GM12878 (cell line): ENCODE results near the gene CHRDL2. TPM values are rescaled to one million over a fixed set of nuclear protein-coding genes. Genes with fewer than 3 reads are reported as not detected.

Source experiments
- ATAC-seq: fragments of 200-7000 bp; cut with Tn5 transposase; 3 replicates; pipeline ENCODE4 v1.9.1; 2020; ENCODE audit warnings: mild to moderate bottlenecking, moderate library complexity
- BruUV-seq: library from RNA; stranded (reverse); fragments of 400-500 nt; replicated peaks from 2 replicates; lab custom pipeline; 2021; lab: Mats Ljungman, UMichigan
- CTCF ChIA-PET: fragments of 300-600 bp; sonication (Branson Sonifier 250); formaldehyde crosslinking; extraction: SDS; loops from one replicate; lab custom pipeline; 2021; ENCODE audit warnings: inconsistent platforms; lab: Yijun Ruan, JAX
- POLR2A ChIA-PET: fragments of 350-600 bp; formaldehyde crosslinking; extraction: SDS; loops from one replicate; lab custom pipeline; 2021; ENCODE audit warnings: inconsistent platforms; lab: Charles Lee
- RAD21 ChIA-PET: fragments of 300-600 bp; sonication (Branson Sonifier 250); formaldehyde crosslinking; loops from one replicate; lab custom pipeline; 2023; ENCODE audit warnings: antibody characterized with exemption; ENCODE audit not compliant: unreplicated experiment; lab: Charles Lee
- SMC1A ChIA-PET: fragments of 300-600 bp; sonication (Branson Sonifier 250); formaldehyde crosslinking; loops from one replicate; lab custom pipeline; 2023; ENCODE audit not compliant: unreplicated experiment, uncharacterized antibody; lab: Charles Lee
- DNase-seq: peaks from one replicate; pipeline ENCODE4 v3.0.0-alpha.2; 2011; ENCODE audit warnings: low read depth, low spot score
- FAIRE-seq: peaks from 3 replicates; lab custom pipeline; 2011; peaks lifted over from hg19 to GRCh38; lab: Jason Lieb, UNC
- H2AFZ ChIP-seq: 2 replicates; pipeline ENCODE4 v1.6.0; 2011; ENCODE audit warnings: low read depth, low read length, control low read depth; ENCODE audit not compliant: control insufficient read depth
- H3K27ac ChIP-seq: 2 replicates; pipeline ENCODE4 v1.5.1; 2011; ENCODE audit warnings: control low read depth; ENCODE audit not compliant: control insufficient read depth, insufficient read depth
- H3K27me3 ChIP-seq, 2 experiments: replicated peaks in 1 of 2; 2 replicates each; pipeline versions ENCODE4 v1.6.0 to v1.6.1; 2011; ENCODE audit warnings: low read length in 1 of 2; ENCODE audit not compliant: control insufficient read depth in 2 of 2, insufficient read depth in 2 of 2
- H3K36me3 ChIP-seq, 2 experiments: 2 replicates each; pipeline ENCODE4 v1.5.1; 2011; ENCODE audit warnings: low read length in 1 of 2; ENCODE audit not compliant: control insufficient read depth in 2 of 2, insufficient read depth in 2 of 2
- H3K4me1 ChIP-seq: 2 replicates; pipeline ENCODE4 v1.6.1; 2011; ENCODE audit warnings: mild to moderate bottlenecking, low read length, moderate library complexity, mixed read lengths; ENCODE audit not compliant: control insufficient read depth, insufficient read depth
- H3K4me2 ChIP-seq: 2 replicates; pipeline ENCODE4 v1.6.0; 2011; ENCODE audit warnings: control low read depth; ENCODE audit not compliant: control insufficient read depth, insufficient read depth
- H3K4me3 ChIP-seq: fragments of 200-600 bp; sonication (generic); 2 replicates; pipeline ENCODE4 v1.5.1; 2016
- H3K79me2 ChIP-seq: 2 replicates; pipeline ENCODE4 v1.6.0; 2011; ENCODE audit warnings: low read length; ENCODE audit not compliant: control insufficient read depth, insufficient read depth
- H3K9ac ChIP-seq: 2 replicates; pipeline ENCODE4 v1.8.0; 2011; ENCODE audit warnings: low read length, control low read depth, mixed read lengths; ENCODE audit not compliant: control insufficient read depth, insufficient read depth
- H3K9me3 ChIP-seq: replicated peaks from 3 replicates; pipeline ENCODE4 v1.5.1; 2011; ENCODE audit warnings: mild to moderate bottlenecking, low read length; ENCODE audit not compliant: control insufficient read depth, insufficient read depth
- H4K20me1 ChIP-seq: 2 replicates; pipeline ENCODE4 v1.6.0; 2011; ENCODE audit not compliant: control insufficient read depth, insufficient read depth
- ASH2L ChIP-seq: fragments of 300-600, 200-600 bp; sonication (generic); IDR thresholded peaks from 2 replicates; pipeline ENCODE4 v1.6.1; 2017; ENCODE audit warnings: low read depth, mild to moderate bottlenecking, borderline replicate concordance
- CHD1 ChIP-seq: IDR thresholded peaks from 2 replicates; pipeline ENCODE4 v1.6.1; 2012; ENCODE audit warnings: low read depth, low read length, improper control_type of control experiment
- EGR1 ChIP-seq, 2 experiments: IDR thresholded peaks; 1 replicate in 1 of 2; 2 replicates in 1 of 2; pipeline ENCODE4 v1.6.1; 2011 to 2012; ENCODE audit warnings: low read depth in 2 of 2, low read length in 2 of 2, borderline replicate concordance in 1 of 2, mild to moderate bottlenecking in 1 of 2, moderate library complexity in 1 of 2
- EZH2 ChIP-seq: IDR thresholded peaks from 2 replicates; pipeline ENCODE4 v1.6.1; 2012; ENCODE audit warnings: low read depth, mild to moderate bottlenecking, control low read depth, inconsistent platforms, low read length, borderline replicate concordance; ENCODE audit not compliant: control insufficient read depth
- MTA3 ChIP-seq: IDR thresholded peaks from 2 replicates; pipeline ENCODE4 v1.6.1; 2012; ENCODE audit warnings: low read length, inconsistent platforms, borderline replicate concordance
- NFIC ChIP-seq: IDR thresholded peaks from 2 replicates; pipeline ENCODE4 v1.6.1; 2012; ENCODE audit warnings: low read depth, mild to moderate bottlenecking, inconsistent platforms, low read length, moderate library complexity
- RAD21 ChIP-seq: IDR thresholded peaks from 2 replicates; pipeline ENCODE4 v1.6.1; 2011; ENCODE audit warnings: mild to moderate bottlenecking, low read depth, low read length, moderate library complexity; ENCODE audit not compliant: insufficient read depth
- RELB ChIP-seq: fragments of 450-650 bp; IDR thresholded peaks from 2 replicates; pipeline ENCODE4 v1.6.1; 2017; ENCODE audit warnings: low read depth, mild to moderate bottlenecking, moderate library complexity
- SP1 ChIP-seq: IDR thresholded peaks from one replicate; pipeline ENCODE4 v1.6.1; 2011; ENCODE audit warnings: low read depth, low read length
- SREBF1 ChIP-seq: IDR thresholded peaks from 2 replicates; pipeline ENCODE4 v1.6.1; 2012; ENCODE audit warnings: mild to moderate bottlenecking, low read length
- SUZ12 ChIP-seq: fragments of 200-600 bp; sonication (generic); IDR thresholded peaks from one replicate; pipeline ENCODE4 v1.6.1; 2018; ENCODE audit warnings: antibody characterized with exemption, mild to moderate bottlenecking; ENCODE audit not compliant: unreplicated experiment
- in situ Hi-C: fragments of 300-500 bp; cut with MboI; formaldehyde crosslinking; loops from 9 replicates; pipeline ENCODE4 v1.14.3; 2018; ENCODE audit warnings: mixed read lengths
- intact Hi-C: fragments of 100-400 bp; cut with micrococcal nuclease; formaldehyde crosslinking; loops from one replicate; pipeline ENCODE4 v1.14.2; 2022; ENCODE audit not compliant: unreplicated experiment
- polyA plus RNA-seq, 11 experiments: library from polyadenylated mRNA; depleted of rRNA in 4 of 11; unstranded in 6 of 11; stranded (reverse) in 5 of 11; fragments of >200 nt; fragmentation: Nextera tagmentation in 4 of 11; fragmentation: Illumina TruSeq in 1 of 11; extraction: Ambion mirVana in 4 of 11; extraction: Trizol in 1 of 11; gene quantifications; 1 replicate in 1 of 11; 2 replicates in 10 of 11; pipeline versions ENCODE4 v1.2.1 to v1.2.3, GENCODE V29; 2011 to 2016; ENCODE audit warnings: inconsistent platforms in 2 of 11, missing spikeins in 2 of 11, low read depth in 1 of 11
- total RNA-seq, 4 experiments: library from RNA; depleted of rRNA in 3 of 4; stranded (reverse); fragments of >200 nt in 3 of 4; fragmentation: Illumina TruSeq in 1 of 4; extraction: Trizol in 1 of 4; gene quantifications; 2 replicates each; pipeline versions ENCODE4 v1.2.1 to v1.2.3, GENCODE V29; 2013 to 2021

CHRDL2 gene
- total and polyA plus RNA-seq, 10 of the 15 experiments (the other 5 are each of a cell fraction or from before 2014, with no cell fraction given): not detected

GRCh38 chr11:74777038-74777437 is 45.8 kb upstream of the CHRDL2 start:
- H3K36me3 ChIP-seq: no peaks in the 10 kb centered on the region
- POLR2A ChIA-PET: no interaction called here
- FAIRE-seq (no peak), DNase-seq (no peak), ATAC-seq (no peak)
- H4K20me1 ChIP-seq: no peaks in the 10 kb centered on the region
- RAD21 ChIA-PET: no interaction called here
- intact Hi-C loops: no loop called here
- H3K9ac ChIP-seq: no peak overlapping the region
- SMC1A ChIA-PET: no interaction called here
- no peak overlapping the region for H3K4me3 ChIP-seq
- H3K9me3 ChIP-seq: no peaks in the 10 kb centered on the region; the same call in 2 of the 3 replicates
- H3K79me2 ChIP-seq: peaks cover 15% of the 10 kb centered on the region
- no peaks in the 10 kb centered on the region for H3K27me3 ChIP-seq
- TF ChIP-seq SP1 (no peak), MTA3 (no peak), NFIC (no peak), EZH2 (no peak), SUZ12 (no peak), CHD1 (no peak), SREBF1 (no peak), ASH2L (no peak), RAD21 (no peak)
- no TSS peak for BruUV-seq
- CTCF ChIA-PET: interaction anchor here (0.7 kb wide), 1 partner anchor 52 kb away, joined by 3 read pairs; no protein-coding TSS in a partner anchor
- no peak overlapping the region for H2AFZ ChIP-seq
- no peak overlapping the region for H3K27ac ChIP-seq
- in situ Hi-C loops: no loop called here
- H3K4me2 ChIP-seq: no peak overlapping the region
- H3K4me1 ChIP-seq: peaks cover 2% of the 10 kb centered on the region

- Histone ChIP-seq H3K27me3 (no peaks in the 10 kb centered on the region), H3K4me1 (peaks cover 5% of the 10 kb centered on the region; the same call in 1 of the 2 replicates), H3K36me3 (no peaks in the 10 kb centered on the region), H4K20me1 (no peaks in the 10 kb centered on the region), H3K27ac (no peak overlapping the region), H3K4me2 (no peak overlapping the region), H3K79me2 (peaks cover 15% of the 10 kb centered on the region)
- ChIA-PET RAD21 (no interaction called here), CTCF (no interaction called here)
- BruUV-seq: no TSS peak
- in situ Hi-C loops: no loop called here
- FAIRE-seq: no peak
- DNase-seq: no peak
- no peak for TF ChIP-seq EGR1 (IDR thresholded peaks at IDR 0.05; ENCODE audit: borderline replicate concordance in 1 of 2, low read depth in 2 of 2, low read length in 2 of 2)
- TF ChIP-seq RELB: no peak
- TF ChIP-seq, all 136 proteins: peak for 0
- ATAC-seq: no peak
- intact Hi-C loops: no loop called here
- Histone ChIP-seq H2AFZ (no peak overlapping the region), H3K4me3 (no peak overlapping the region), H3K9me3 (no peaks in the 10 kb centered on the region; the same call in 2 of the 3 replicates), H3K9ac (no peak overlapping the region)
- POLR2A ChIA-PET: no interaction called here
- SMC1A ChIA-PET: interaction anchor here (0.6 to 1.5 kb wide), 2 partner anchors 21 to 289 kb away, joined by 3 to 5 read pairs; no protein-coding TSS in a partner anchor
Observed at GRCh38 chr11:74776546-74776945, 45.3 kb upstream of the CHRDL2 start.
